D341Med (cell line): ENCODE measurements around the gene NANOS1.

Experiments
- DNase-seq: peaks from one replicate; pipeline ENCODE4 v3.0.0; 2012; ENCODE audit warnings: low spot score

NANOS1 gene

GRCh38 chr10:119060107-119060506, 30.6 kb downstream of the NANOS1 start:
- peak; percentile 24 for DNase-seq

- no peak for DNase-seq
These were observed 31.8 kb downstream of the NANOS1 start for GRCh38 chr10:119061352-119061751.

GRCh38 chr10:119061926-119062325, 32.4 kb downstream of the NANOS1 start:
- DNase-seq: no peak

GRCh38 chr10:119070395-119071165, 41.1 kb downstream of the NANOS1 start:
- DNase-seq: no peak

GRCh38 chr10:119073584-119073983, 44.1 kb downstream of the NANOS1 start:
- no peak for DNase-seq

- no peak for DNase-seq
These were observed 49.1 kb downstream of the NANOS1 start for GRCh38 chr10:119078422-119079179.

GRCh38 chr10:119079599-119080520, 50.3 kb downstream of the NANOS1 start:
- peak; percentile 76 for DNase-seq

GRCh38 chr10:119080521-119081259, 51.2 kb downstream of the NANOS1 start, which contains the start of gene EIF3A:
EIF3A (minus strand) TSS chr10:119080817; CDS start chr10:119080676, 141 bp downstream.
- DNase-seq: peak; percentile 93
